DND-41 (cell line): ENCODE data around the gene TBC1D2B.

Experiments used
- ATAC-seq: fragments of 200-7000 bp; cut with Tn5 transposase; 3 replicates; pipeline ENCODE4 v1.9.1; 2021; ENCODE audit warnings: low read depth; ENCODE audit not compliant: insufficient read depth
- DNase-seq: peaks from one replicate; pipeline ENCODE4 v3.0.0-alpha.2; 2020
- H2AFZ ChIP-seq: 2 replicates; pipeline ENCODE4 v1.6.0; 2012; ENCODE audit warnings: low read depth, low read length
- H3K27ac ChIP-seq: 2 replicates; pipeline ENCODE4 v1.5.1; 2012; ENCODE audit warnings: low read length, inconsistent platforms
- H3K27me3 ChIP-seq: fragments of 200-600 bp; sonication (generic); 2 replicates; pipeline ENCODE4 v1.6.0; 2012; ENCODE audit warnings: low read length, mild to moderate bottlenecking, inconsistent platforms; ENCODE audit not compliant: insufficient read depth, poor library complexity
- H3K36me3 ChIP-seq: 2 replicates; pipeline ENCODE4 v1.5.1; 2012; ENCODE audit warnings: low read length, inconsistent platforms; ENCODE audit not compliant: insufficient read depth
- H3K4me1 ChIP-seq: 2 replicates; pipeline ENCODE4 v1.5.1; 2012; ENCODE audit warnings: mild to moderate bottlenecking, low read length; ENCODE audit not compliant: insufficient read depth
- H3K4me2 ChIP-seq: 2 replicates; pipeline ENCODE4 v1.6.0; 2012; ENCODE audit warnings: mild to moderate bottlenecking, moderate library complexity, low read length, inconsistent platforms; ENCODE audit not compliant: insufficient read depth
- H3K4me3 ChIP-seq, 2 experiments: fragments of 200-600 bp in 1 of 2; shearing (Covaris generic) in 1 of 2; 2 replicates each; pipeline ENCODE4 v1.5.1; 2012 to 2016; ENCODE audit warnings: inconsistent platforms in 2 of 2, low read length in 2 of 2, mild to moderate bottlenecking in 2 of 2, low read depth in 1 of 2, moderate library complexity in 1 of 2
- H3K79me2 ChIP-seq: 2 replicates; pipeline ENCODE4 v1.6.0; 2012; ENCODE audit warnings: low read length, inconsistent platforms; ENCODE audit not compliant: insufficient read depth
- H3K9ac ChIP-seq: 2 replicates; pipeline ENCODE4 v1.6.0; 2012; ENCODE audit warnings: low read depth, mild to moderate bottlenecking, inconsistent platforms, low read length, moderate library complexity
- H3K9me3 ChIP-seq: 2 replicates; pipeline ENCODE4 v1.5.1; 2012; ENCODE audit warnings: low read length, moderate library complexity, mild to moderate bottlenecking, inconsistent platforms; ENCODE audit not compliant: insufficient read depth, severe bottlenecking
- H4K20me1 ChIP-seq: 2 replicates; pipeline ENCODE4 v1.6.0; 2012; ENCODE audit warnings: low read length; ENCODE audit not compliant: insufficient read depth
- CTCF ChIP-seq: IDR thresholded peaks from 2 replicates; pipeline ENCODE4 v1.5.1; 2012; ENCODE audit warnings: borderline replicate concordance, low read length, moderate library complexity, mild to moderate bottlenecking; ENCODE audit not compliant: poor library complexity, severe bottlenecking; ENCODE audit errors: extremely low read depth
- EZH2 ChIP-seq: IDR thresholded peaks from 3 replicates; pipeline ENCODE4 v1.6.1; 2012; ENCODE audit warnings: borderline replicate concordance, low read depth, mild to moderate bottlenecking, moderate library complexity, low read length, inconsistent platforms; ENCODE audit not compliant: severe bottlenecking

Gene TBC1D2B

GRCh38 chr15:78021761-78022160, 55.8 kb downstream of the TBC1D2B start:
- H3K79me2 ChIP-seq, result no peaks in the 10 kb centered on the region
- no peaks in the 10 kb centered on the region for H3K4me1 ChIP-seq
- no peaks in the 10 kb centered on the region for H4K20me1 ChIP-seq
- H2AFZ ChIP-seq, result no peak overlapping the region
- no peak overlapping the region for H3K27ac ChIP-seq
- no peaks in the 10 kb centered on the region for H3K9me3 ChIP-seq
- ATAC-seq (no peak), DNase-seq (no peak)
- no peak overlapping the region for H3K4me2 ChIP-seq
- no peaks in the 10 kb centered on the region for H3K27me3 ChIP-seq
- no peak overlapping the region for H3K9ac ChIP-seq
- TF ChIP-seq CTCF (no peak), EZH2 (no peak)
- peaks cover 66% of the 10 kb centered on the region for H3K36me3 ChIP-seq
- H3K4me3 ChIP-seq, result no peak overlapping the region

- Histone ChIP-seq H3K4me2 (no peak overlapping the region), H3K79me2 (no peaks in the 10 kb centered on the region), H3K36me3 (peaks cover 70% of the 10 kb centered on the region), H3K9me3 (no peaks in the 10 kb centered on the region), H4K20me1 (0 out of 2 replicates have a peak, but pooled peaks cover 4% of the 10 kb centered on the region), H3K27me3 (no peaks in the 10 kb centered on the region), H3K4me1 (no peaks in the 10 kb centered on the region), H2AFZ (no peak overlapping the region), H3K27ac (no peak overlapping the region), H3K9ac (no peak overlapping the region), H3K4me3 (no peak overlapping the region)
- no peak for ATAC-seq
- DNase-seq, result no peak
- TF ChIP-seq EZH2, result no peak
- TF ChIP-seq CTCF, result no peak
Measured at GRCh38 chr15:78020007-78020406, 57.5 kb downstream of the TBC1D2B start.

GRCh38 chr15:78018946-78019644, 58.4 kb downstream of the TBC1D2B start:
- no peak overlapping the region for H3K4me3 ChIP-seq
- TF ChIP-seq EZH2, result no peak
- TF ChIP-seq CTCF, result no peak
- DNase-seq (no peak), ATAC-seq (no peak)
- H3K9ac ChIP-seq, result no peak overlapping the region
- peaks cover 61% of the 10 kb centered on the region for H3K36me3 ChIP-seq
- H3K4me2 ChIP-seq, result no peak overlapping the region
- 0 out of 2 replicates have a peak, but pooled peaks cover 4% of the 10 kb centered on the region for H4K20me1 ChIP-seq
- H3K27ac ChIP-seq, result no peak overlapping the region
- no peaks in the 10 kb centered on the region for H3K27me3 ChIP-seq
- H2AFZ ChIP-seq, result no peak overlapping the region
- no peaks in the 10 kb centered on the region for H3K4me1 ChIP-seq
- H3K9me3 ChIP-seq, result no peaks in the 10 kb centered on the region
- H3K79me2 ChIP-seq, result no peaks in the 10 kb centered on the region
